DMS 273 (cell line): ENCODE measurements around the gene FMO2.

ENCODE experiments used
- DNase-seq: peaks from one replicate; lab custom pipeline; 2025; ENCODE audit not compliant: unreplicated experiment; lab: John Stamatoyannopoulos, UW

Gene FMO2, protein sequence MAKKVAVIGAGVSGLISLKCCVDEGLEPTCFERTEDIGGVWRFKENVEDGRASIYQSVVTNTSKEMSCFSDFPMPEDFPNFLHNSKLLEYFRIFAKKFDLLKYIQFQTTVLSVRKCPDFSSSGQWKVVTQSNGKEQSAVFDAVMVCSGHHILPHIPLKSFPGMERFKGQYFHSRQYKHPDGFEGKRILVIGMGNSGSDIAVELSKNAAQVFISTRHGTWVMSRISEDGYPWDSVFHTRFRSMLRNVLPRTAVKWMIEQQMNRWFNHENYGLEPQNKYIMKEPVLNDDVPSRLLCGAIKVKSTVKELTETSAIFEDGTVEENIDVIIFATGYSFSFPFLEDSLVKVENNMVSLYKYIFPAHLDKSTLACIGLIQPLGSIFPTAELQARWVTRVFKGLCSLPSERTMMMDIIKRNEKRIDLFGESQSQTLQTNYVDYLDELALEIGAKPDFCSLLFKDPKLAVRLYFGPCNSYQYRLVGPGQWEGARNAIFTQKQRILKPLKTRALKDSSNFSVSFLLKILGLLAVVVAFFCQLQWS

DNA sequence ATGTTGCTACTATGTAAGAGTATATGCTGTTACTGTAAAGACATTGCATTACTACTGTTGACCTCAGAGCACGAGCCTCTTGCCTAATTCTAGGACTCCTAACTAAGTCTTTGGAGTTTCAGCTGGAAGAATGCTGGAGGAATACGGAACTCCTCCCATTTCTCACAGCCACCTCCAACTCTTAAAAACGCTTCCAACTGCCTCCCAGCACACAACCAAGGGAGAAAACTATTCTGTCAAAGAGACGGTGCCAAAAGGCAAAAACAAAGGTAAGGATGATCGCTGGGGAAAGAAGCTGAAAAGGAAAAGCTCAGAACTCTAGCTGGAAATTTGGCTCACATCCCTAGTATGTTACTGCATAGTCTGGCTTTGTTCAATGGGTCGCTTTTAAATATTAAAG is at the start of gene FMO2:
Gene FMO2, plus strand, starts transcription at position 210 of the 400 bp plus-strand sequence. CDS start 414 bp downstream, outside the sequence.
- DNase-seq: no peak

DNA sequence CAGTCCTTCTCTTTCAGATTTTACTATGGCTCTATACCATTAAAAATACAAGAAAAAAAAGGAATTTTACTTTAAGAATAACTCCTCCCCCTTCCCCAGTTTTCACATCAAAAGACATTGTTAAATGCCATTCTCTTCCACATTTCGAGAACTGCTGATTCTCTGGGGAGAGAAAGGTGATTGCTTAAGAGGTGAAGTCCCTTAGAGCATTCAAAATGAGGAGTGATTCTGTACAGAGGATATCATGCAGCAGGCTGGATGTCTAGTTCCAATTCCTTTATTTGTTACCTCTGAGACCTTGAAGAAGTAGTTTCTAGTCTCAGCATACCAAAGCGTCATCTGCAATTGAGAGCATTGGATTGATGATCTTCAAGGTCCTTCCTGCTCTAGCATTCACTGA is 47.5 kb upstream of the FMO2 start:
- DNase-seq: no peak

DNA sequence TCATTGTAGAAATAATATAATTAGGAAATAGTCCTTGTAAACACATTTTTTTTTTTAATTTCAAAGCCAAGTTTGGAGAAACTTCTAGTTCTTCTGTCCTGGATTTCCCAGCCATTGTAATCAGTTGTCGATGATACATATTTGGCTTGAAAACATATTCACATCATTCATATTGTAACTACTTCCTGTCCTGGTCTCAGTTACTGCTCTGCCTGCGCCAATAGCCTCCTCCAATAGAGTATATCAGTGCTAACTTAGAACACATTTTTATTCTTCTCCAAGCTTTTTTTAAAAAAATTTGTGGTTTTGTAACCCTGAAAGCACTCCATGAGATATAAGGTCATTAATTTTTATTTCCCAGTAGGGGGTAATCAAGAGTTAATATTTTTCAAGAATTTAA is 46.1 kb upstream of the FMO2 start:
- no peak for DNase-seq

DNA sequence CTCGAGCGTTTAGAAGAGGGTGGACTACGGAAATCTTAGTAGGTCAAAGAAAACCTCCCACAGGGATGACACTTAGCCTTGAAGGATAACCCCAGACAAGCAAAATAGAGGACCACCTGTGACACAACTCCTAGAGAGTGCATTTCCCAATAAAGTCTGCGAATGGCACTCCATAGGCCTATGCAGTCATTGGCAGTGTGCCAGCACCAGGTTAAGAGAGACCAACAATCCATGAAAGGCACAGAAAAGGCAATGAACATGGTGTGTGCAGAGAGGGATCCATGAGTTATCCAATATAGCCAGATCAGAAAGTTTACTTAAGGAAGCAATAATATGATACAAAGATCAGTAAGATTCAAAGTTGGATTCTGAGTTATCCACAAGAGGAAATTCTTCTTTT is 45.2 kb upstream of the FMO2 start:
- DNase-seq: peak; percentile 41

DNA sequence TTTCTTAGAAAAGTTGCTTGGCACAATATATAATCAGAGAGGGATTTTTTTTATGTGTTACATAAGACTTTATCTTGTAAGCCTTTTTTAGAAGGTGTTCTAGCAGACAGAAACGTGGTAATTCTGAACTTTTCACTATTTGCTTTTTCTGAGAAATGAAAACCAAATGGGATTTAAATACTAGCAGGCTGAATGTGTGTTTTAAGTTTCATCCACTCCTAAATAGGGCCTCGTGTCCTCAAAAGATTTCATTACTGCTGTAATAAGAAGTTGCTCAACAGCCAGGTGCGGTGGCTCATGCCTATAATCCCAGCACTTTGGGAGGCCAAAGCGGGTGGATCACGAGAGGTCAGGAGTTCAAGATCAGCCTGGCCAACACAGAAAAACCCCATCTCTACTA is 44.7 kb upstream of the FMO2 start:
- DNase-seq: no peak

DNA sequence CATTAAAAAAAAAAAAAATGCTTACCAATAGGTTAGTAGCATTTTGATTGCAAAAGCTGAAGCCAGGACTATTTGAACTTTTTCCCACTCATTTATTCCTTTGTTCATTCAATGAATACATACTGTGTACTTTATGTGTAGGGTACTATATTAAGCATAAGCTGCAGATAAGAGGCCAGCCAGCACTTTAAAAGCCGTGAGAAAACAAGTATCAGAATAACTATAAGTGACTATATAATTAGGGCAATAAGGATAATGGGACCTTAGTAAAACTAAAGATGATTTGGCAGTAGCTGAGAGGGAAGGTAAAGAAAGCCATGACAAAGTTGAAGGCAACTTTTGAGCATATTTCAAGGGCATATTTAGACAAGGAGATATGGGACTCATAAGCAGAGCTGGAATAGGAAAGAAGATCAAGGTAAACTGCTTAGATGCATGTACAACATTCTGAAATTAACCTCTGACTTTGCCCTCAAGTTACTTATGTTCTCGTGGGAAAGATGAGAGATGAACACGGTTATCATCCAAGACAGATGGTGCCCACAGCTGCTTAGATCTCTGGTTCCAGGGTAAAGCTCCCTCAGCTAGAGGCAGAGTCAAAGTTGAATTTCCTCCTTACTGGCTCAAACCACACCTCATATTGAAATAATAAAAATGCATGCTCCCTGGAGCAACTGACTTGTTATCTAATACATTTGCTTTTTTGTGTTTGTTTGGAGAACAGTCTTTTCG is 44.0 kb upstream of the FMO2 start:
- DNase-seq: peak; percentile 89

DNA sequence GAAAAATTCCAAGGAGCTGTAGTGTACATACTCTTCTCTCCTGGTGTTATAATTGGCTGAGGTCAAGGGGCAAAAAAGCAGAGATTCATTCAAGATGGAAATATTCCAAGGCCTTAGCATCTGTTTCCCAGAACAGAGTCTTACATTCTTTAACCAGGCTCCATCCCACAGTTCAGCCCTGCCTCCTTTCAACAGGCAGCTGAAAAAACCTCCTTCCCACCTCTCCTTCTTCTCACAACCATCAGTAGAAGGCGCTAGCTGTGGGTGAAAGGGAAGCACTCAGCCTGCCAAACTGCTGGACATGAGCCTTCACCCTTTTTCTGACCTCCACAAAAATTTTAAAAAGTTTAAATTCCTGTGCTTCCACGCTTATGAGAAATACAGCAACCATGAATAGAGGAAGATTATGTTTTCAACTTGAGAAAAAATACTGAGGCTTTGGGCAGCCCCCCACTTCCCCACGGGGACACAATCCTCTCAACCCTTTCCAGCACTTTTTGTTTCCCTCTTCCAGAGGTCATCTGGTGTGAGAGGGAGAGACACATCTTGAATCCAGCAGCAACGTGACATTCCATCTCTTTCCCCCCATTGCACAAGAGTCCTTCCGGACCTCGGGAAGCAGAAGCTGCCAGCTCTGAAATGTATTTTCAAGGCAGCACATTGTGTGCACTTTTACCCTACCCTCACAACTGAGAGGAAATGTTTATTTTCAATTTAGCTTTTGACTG is 43.2 kb upstream of the FMO2 start:
- peak; percentile 80 for DNase-seq

DNA sequence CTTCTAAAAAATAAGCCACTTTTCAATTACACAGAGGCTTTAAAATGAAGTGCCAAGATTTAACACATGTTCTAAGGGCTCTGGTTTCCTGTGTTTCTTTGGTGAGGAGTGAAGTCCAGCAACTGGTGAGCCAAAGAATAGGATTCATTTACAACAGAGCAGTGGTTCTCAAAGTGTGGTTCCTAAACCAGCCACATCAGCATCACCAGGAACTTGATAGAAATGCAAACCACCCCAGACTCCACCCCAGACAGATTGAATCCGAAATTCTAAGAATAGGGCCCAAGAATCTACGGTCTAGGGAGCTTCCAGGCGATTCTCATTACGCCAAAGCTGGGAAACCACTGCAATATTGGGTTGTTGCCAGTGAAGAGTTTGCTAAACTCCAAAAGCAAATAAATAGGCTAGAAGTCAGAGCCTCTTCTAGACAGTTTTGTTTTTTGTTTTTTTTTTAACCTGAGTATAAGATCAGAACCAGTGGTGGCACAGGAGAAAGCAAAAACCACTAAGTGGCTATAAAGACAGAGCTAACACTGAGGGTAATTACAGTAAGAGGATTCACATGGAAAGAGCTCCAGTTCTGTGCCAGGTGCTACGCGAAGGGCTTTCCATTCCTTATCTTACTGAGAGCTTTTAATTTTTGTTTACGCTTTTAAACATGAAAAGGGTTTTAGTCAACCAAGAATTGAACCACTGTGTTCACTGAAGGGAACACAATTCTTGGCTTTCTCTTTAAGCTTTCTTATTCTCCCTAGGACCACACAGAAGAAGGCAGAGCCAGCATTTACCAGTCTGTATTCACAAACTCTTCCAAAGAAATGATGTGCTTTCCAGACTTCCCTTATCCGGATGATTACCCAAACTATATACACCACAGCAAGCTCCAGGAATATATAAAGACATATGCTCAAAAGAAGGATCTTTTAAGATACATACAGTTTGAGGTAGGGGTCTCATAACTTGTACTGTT is 42.4 kb upstream of the FMO2 start:
- DNase-seq: peak; percentile 44

DNA sequence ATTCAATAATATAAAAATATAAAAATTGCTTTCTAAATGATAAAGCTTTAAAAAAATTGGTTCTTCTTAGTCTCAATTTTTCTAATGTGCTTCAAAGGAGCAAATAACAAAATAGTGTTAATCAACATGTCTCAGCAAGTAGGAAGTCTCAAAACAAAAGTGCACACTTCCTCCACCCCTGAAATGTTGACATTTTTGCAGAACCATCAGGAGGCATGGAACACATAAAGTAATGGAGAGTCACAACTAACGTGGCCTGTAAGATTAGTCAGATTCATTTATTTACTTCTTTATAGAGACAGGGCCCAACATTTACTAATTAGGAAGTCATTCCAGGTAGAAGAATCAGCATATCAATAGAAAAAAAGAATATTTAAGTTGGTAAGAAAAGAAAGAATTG is 34.9 kb upstream of the FMO2 start:
- no peak for DNase-seq

DNA sequence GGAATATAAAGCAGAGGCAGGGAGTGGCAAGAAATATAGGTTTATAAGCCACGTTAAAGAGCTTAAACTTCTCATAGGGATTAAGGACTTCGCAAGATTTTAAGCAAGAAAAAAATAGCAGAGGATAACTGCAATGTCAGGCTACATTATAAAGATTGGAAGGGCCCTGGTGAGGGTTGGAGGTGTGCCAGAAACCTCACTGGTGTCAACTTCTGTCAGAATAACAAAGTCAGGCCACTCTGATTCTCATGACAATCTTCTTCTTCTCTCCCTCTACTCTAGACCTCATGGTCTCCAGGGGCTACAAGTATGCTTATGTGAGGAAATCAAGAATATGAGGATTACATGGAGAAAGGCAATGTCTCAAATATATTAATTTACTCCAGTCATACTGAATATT is 32.6 kb upstream of the FMO2 start:
- peak; percentile 26 for DNase-seq

DNA sequence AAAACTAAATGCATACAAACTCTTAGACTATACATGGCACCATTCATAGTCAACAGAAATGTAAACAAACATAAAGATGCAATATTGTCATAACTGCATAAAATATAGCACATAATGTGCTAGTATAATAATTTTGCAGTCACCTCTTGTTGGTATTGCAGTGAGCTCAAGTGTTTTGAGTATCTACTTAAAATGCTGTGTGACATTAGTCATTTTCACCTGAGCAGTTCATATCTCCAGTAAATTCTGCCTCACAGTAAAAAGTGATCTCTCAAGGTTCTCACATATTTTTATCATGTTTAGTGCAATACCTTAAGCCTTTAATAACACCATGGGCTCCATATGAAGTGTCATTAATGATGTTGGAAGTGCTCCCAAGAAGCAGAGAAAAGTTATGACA is 29.6 kb upstream of the FMO2 start:
- DNase-seq: no peak

DNA sequence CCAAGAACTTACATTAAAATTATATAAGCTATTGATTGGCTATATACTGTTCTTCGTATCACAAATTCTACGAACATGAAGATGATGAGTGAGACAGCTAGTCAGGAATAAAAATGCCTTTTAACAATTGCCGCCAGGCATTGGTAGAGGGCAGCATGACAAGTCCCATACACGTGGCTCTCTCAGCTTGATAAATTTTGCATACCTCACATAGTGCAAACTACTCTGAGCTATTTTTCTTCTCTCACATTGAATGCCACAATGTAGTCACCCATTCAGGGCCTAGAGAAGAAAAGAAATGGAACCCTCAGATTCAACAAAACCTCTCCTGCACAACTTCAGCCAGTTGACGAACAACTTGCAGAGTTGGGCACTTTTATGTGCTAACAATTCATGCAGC is 27.0 kb upstream of the FMO2 start:
- DNase-seq: no peak

DNA sequence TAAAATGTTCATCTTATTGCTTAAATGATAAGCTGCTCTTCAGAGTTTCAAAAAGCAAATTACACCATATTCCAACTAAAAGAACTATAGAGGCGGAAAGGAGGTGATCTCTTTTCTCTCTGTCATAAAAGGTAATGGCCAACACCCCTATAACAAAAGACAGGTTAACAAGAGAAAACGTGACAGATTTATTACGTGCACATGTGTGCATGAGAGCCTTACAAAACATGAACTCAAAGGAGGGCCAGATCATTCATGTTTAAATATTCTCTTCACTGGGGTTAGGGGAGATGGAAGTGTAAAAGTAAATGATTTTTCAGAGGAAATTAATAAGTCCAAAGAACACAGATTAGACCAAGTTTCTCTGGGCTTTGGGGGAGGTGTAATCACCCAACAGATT is 26.5 kb upstream of the FMO2 start:
- DNase-seq: no peak

DNA sequence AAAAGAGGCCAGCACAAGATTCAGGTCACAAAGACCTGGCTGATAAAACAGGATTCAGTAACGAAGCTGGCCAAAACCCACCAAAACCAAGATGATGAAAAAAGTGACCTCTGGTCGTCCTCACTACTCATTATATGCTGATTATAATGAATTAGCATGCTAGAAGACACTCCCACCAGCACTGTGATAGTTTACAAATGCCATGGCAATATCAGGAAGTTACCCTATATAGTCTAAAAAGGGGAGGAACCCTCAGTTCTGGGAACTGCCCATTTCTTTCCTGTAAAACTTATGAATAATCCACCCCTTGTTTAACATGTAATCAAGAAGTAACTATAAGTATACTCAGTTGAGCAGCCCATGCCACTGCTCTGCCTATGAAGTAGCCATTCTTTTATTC is 26.0 kb upstream of the FMO2 start:
- no peak for DNase-seq

DNA sequence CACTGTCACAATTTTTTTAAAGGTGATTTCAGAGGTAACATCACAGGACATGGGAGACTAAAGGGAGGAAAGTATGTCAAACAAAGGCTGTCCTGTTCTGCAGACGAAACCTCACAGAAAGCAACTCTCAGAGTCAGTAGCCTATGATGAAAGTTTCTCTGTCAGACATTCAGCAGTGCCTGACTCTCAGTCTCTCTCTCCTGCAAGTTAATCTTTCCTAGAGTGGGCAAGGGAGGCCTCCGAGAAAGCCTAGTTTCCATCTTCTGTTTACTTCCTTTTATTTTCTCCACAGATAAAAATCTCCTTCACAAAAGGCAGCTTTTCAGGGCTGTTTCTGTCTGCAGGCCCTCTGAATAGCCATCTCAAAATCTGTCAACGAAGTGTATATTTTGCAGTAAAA is 24.9 kb upstream of the FMO2 start:
- no peak for DNase-seq

DNA sequence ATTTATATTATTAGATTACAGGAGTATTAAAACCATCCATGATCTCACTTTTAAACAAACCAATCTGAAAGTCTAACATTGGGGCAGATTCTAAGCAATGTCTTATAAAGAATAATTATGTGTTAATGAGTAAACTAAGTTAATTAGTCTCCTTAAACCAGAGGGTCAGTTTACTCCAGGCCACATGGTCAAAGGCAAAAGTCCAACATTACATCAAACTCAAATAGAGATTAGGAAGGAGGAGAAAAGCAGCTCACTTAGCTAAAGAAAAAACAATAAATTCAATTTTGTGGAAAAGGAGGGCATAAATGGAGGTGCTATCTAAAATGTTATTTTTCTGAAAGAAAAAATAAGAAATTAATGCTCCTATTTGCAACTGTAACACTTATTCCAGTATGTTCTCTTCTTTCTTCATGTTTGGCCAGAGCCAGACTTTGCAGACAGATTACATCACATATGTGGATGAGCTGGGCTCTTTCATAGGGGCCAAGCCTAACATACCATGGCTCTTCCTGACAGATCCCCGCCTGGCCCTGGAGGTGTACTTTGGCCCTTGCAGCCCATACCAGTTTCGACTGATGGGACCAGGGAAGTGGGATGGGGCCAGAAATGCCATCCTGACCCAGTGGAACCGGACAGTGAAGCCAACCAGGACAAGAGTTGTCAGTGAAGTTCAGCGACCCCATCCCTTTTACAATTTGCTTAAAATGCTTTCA is 24.3 kb upstream of the FMO2 start:
- no peak for DNase-seq

DNA sequence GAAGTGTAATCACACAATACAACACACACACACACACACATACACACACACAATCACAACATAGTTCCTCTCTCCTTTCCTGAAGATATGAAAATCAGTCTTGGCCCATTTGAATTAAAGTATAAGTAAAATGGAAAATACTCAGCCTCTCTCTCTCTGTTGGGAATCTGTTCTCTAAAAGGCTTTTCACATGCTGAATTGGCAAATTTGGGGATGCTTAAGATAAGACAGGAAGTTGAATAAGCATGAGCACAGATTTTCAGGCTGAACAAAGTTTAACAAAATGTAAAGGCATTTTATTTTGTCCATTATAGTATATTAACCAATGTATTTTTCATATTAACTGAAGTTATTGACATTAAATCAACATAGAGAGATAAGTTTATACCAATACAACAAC is 23.7 kb upstream of the FMO2 start:
- no peak for DNase-seq

DNA sequence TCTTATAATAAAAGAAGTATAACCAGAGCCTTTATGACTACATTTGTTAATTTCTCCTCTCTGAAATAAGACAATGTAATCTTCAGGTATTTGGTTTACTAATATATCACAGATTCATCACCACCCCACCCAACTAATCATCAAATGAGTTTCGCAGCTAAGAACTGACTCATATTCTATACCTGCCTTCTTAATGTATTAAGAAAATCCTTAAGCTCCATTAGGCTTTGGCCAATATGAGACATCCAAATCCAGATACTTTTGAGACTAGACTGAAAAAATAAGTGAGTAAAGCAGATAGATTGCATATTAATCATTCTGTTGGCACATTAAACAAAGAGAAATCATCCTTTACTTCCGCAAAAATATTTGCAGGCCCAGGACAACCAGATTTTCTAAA is 18.7 kb upstream of the FMO2 start:
- DNase-seq: no peak

DNA sequence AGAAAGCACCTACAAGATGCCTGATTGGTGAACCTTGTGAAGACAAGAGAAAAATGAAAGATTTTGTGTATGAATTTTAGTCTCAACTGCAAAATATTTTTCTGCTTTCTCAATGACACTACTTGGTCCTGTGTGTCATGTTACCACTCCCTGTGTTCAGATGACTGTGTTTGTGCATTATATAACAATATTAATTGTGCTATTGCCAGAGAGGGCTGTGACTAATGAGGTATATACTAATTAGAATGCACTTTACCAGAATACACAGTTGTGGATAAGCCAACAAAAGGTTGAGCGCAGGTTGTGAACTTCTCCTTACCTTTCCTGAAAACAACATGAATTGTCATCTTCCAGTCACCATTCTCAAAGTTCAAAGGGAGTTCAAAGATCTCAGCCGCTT is 17.3 kb upstream of the FMO2 start:
- DNase-seq: no peak

DNA sequence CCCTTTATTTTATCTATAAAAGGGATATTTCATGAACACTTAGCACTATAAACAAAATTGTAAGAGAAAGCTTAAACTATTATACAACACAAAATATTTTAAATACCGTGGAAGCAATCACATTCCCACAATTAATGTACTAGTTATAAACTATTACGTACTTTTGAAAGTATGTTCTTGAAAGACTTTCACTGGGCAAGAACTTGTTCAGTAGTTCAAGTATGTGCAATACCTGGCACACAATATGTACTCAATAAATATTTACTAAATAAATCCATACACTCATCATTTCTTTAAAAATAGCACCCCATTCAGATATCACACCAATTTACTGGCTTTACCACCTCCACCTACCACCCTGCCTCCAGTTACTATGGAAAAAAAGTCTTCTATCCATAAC is 12.6 kb upstream of the FMO2 start:
- DNase-seq: no peak
